Keratinocyte (primary cell): Measurements from ENCODE around the gene EVI5L.
A peak's percentile ranks its signal among the peaks of the same experiment; 100 is the strongest.

Experiments used
- EZH2 ChIP-seq: IDR thresholded peaks from one replicate; pipeline ENCODE4 v1.6.1; 2012; ENCODE audit warnings: inconsistent platforms, mild to moderate bottlenecking, low read length, moderate library complexity
- TF ChIP-seq, protein P1 (sequence below), 3 experiments: IDR thresholded peaks in 1 of 3; conservative IDR thresholded peaks in 1 of 3; optimal IDR thresholded peaks in 1 of 3; 2 replicates in 2 of 3; 3 replicates in 1 of 3; pipeline versions ENCODE3 to v1.5.1; 2011; ENCODE audit warnings: low read length in 3 of 3, mild to moderate bottlenecking in 3 of 3, moderate library complexity in 2 of 3, control low read depth in 1 of 3, inconsistent platforms in 1 of 3; ENCODE audit not compliant: insufficient read depth in 2 of 3; ENCODE audit errors: extremely low read depth in 1 of 3

DNA sequence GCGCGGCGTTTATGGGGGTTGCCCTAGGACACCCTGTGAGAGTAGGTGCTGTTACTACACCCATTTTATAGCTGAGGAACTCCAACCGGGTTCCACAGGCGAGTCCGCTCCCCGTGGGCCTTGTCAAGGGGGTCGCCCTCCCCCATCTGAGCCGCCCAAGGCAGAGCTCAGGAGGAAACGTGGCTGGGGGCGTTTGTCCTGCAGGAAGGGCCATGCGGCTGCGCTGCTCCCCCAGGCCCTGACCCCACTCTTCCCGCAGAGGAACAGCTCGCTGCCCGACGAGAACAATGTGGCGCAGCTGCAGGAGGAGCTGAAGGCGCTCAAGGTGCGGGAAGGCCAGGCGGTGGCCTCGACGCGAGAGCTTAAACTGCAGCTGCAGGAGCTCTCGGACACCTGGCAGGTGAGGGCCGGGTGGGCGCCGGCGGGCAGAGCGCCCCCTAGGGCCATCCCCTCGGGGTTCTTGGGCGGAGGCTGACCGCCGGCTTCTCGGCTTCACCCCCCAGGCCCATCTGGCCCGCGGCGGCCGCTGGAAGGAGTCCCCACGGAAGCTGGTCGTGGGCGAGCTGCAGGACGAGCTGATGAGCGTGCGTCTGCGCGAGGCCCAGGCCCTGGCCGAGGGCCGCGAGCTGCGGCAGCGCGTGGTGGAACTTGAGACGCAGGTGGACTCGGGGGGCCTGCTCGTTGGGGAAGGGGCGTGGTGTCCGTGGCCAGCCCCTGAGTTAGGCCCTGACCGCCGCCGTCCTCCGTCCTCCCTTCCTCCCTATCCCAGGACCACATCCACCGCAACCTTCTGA lies 31.8 kb downstream of the EVI5L start:
- TF ChIP-seq, protein P1, sequence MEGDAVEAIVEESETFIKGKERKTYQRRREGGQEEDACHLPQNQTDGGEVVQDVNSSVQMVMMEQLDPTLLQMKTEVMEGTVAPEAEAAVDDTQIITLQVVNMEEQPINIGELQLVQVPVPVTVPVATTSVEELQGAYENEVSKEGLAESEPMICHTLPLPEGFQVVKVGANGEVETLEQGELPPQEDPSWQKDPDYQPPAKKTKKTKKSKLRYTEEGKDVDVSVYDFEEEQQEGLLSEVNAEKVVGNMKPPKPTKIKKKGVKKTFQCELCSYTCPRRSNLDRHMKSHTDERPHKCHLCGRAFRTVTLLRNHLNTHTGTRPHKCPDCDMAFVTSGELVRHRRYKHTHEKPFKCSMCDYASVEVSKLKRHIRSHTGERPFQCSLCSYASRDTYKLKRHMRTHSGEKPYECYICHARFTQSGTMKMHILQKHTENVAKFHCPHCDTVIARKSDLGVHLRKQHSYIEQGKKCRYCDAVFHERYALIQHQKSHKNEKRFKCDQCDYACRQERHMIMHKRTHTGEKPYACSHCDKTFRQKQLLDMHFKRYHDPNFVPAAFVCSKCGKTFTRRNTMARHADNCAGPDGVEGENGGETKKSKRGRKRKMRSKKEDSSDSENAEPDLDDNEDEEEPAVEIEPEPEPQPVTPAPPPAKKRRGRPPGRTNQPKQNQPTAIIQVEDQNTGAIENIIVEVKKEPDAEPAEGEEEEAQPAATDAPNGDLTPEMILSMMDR (optimal IDR thresholded peaks at IDR 0.05 in 1 of 3, IDR thresholded peaks at IDR 0.05 in 1 of 3, conservative IDR thresholded peaks at IDR 0.05 in 1 of 3; ENCODE audit: extremely low read depth in 1 of 3, insufficient read depth in 2 of 3, low read length in 3 of 3): peak in 1 of 3 experiments; percentile 24
- no peak for TF ChIP-seq EZH2
